PC-9 (cell line): Measurements from ENCODE around the gene ADCK2. TPM values are rescaled to one million over a fixed set of nuclear protein-coding genes. Genes with fewer than 3 reads are reported as not detected.
"Not testable (repeated sequence)": the region's sequence is repeated elsewhere in the genome, so short reads cannot be mapped to it uniquely, and the experiment has no call there.

Experiments
- BruUV-seq: library from RNA; stranded (reverse); fragments of 400-500 nt; replicated peaks from 2 replicates; lab custom pipeline; 2021; lab: Mats Ljungman, UMichigan
- CTCF ChIA-PET: fragments of 300-600 bp; sonication (Branson Sonifier 250); formaldehyde crosslinking; loops from one replicate; lab custom pipeline; 2022; ENCODE audit warnings: antibody characterized with exemption; lab: Charles Lee
- POLR2A ChIA-PET: fragments of 300-600 bp; sonication (Branson Sonifier 250); formaldehyde crosslinking; loops from one replicate; lab custom pipeline; 2022; ENCODE audit warnings: antibody characterized with exemption; ENCODE audit not compliant: unreplicated experiment; lab: Charles Lee
- DNase-seq, 2 experiments: peaks; one replicate each; pipeline versions ENCODE4 v3.0.0 to v3.0.0-alpha.2; 2015 to 2022; ENCODE audit warnings: mixed read lengths in 1 of 2
- H2AFZ ChIP-seq: fragments of 200-600 bp; sonication (generic); 2 replicates; pipeline ENCODE4 v1.8.1; 2017; ENCODE audit warnings: antibody characterized with exemption
- H3F3A ChIP-seq: fragments of 200-600 bp; sonication (generic); 2 replicates; pipeline ENCODE4 v1.8.1; 2017; ENCODE audit warnings: antibody characterized with exemption, mild to moderate bottlenecking, low read depth; ENCODE audit not compliant: insufficient read depth
- H3K27ac ChIP-seq: fragments of 200-600 bp; sonication (generic); 2 replicates; pipeline ENCODE4 v1.6.1; 2016; ENCODE audit warnings: mixed run types
- H3K27me3 ChIP-seq: fragments of 200-600 bp; sonication (generic); 2 replicates; pipeline ENCODE4 v1.6.1; 2016; ENCODE audit warnings: low read depth, mixed run types; ENCODE audit not compliant: insufficient read depth
- H3K36me3 ChIP-seq: fragments of 200-600 bp; sonication (generic); 2 replicates; pipeline ENCODE4 v1.6.1; 2016; ENCODE audit warnings: low read depth, mixed run types
- H3K4me1 ChIP-seq: fragments of 200-600 bp; sonication (generic); replicated peaks from 2 replicates; pipeline ENCODE4 v1.6.1; 2016; ENCODE audit warnings: mixed run types; ENCODE audit not compliant: insufficient read depth
- H3K4me2 ChIP-seq: fragments of 200-600 bp; sonication (generic); 2 replicates; pipeline ENCODE4 v1.6.1; 2017; ENCODE audit warnings: mixed run types
- H3K4me3 ChIP-seq: fragments of 200-600 bp; sonication (generic); 2 replicates; pipeline ENCODE4 v1.6.1; 2016; ENCODE audit warnings: mixed run types
- H3K79me2 ChIP-seq: fragments of 200-600 bp; sonication (generic); 2 replicates; pipeline ENCODE4 v1.6.1; 2017; ENCODE audit warnings: low read depth, mixed run types
- H3K9me2 ChIP-seq: fragments of 200-600 bp; sonication (generic); 2 replicates; pipeline ENCODE4 v1.8.1; 2017; ENCODE audit warnings: mild to moderate bottlenecking; ENCODE audit not compliant: insufficient read depth
- H3K9me3 ChIP-seq: fragments of 200-600 bp; sonication (generic); 2 replicates; pipeline ENCODE4 v1.8.1; 2016; ENCODE audit warnings: low read depth; ENCODE audit not compliant: insufficient read depth
- H4K20me1 ChIP-seq: fragments of 200-600 bp; sonication (generic); 2 replicates; pipeline ENCODE4 v1.8.1; 2017; ENCODE audit not compliant: insufficient read depth
- CTCF ChIP-seq: fragments of 200-600 bp; sonication (generic); conservative IDR thresholded peaks from 2 replicates; pipeline ENCODE4 v1.6.1; 2017; ENCODE audit warnings: mixed run types, antibody characterized with exemption, mild to moderate bottlenecking, moderate library complexity
- EZH2 ChIP-seq: fragments of 200-600 bp; sonication (generic); IDR thresholded peaks from 2 replicates; pipeline ENCODE4 v1.8.0; 2017; ENCODE audit warnings: antibody characterized with exemption, low read depth
- intact Hi-C: fragments of 100-400 bp; cut with micrococcal nuclease; formaldehyde crosslinking; loops from one replicate; pipeline ENCODE4 v1.10.0; 2022; ENCODE audit not compliant: unreplicated experiment
- total RNA-seq: library from RNA; stranded (reverse); gene quantifications from 2 replicates; pipeline ENCODE4 v1.2.3, GENCODE V29; 2021

The ADCK2 gene
- total RNA-seq, 1 experiment from 2014 or later = 35.3 TPM

GRCh38 chr7:140661124-140661523, 11.6 kb upstream of the ADCK2 start:
- Histone ChIP-seq H3K36me3 (no peaks in the 10 kb centered on the region), H3F3A (peaks cover 4% of the 10 kb centered on the region; the same call in 1 of the 2 replicates), H2AFZ (no peak overlapping the region), H3K9me2 (no peaks in the 10 kb centered on the region), H3K79me2 (no peaks in the 10 kb centered on the region), H4K20me1 (no peaks in the 10 kb centered on the region), H3K9me3 (no peaks in the 10 kb centered on the region), H3K4me1 (peaks cover 11% of the 10 kb centered on the region), H3K4me2 (no peak overlapping the region), H3K27me3 (no peaks in the 10 kb centered on the region), H3K4me3 (no peak overlapping the region), H3K27ac (no peak overlapping the region)
- ChIA-PET CTCF (interaction anchor here (0.6 to 1.1 kb wide), 2 partner anchors 143 to 989 kb away, joined by 3 read pairs; no protein-coding TSS in a partner anchor), POLR2A (no interaction called here)
- no peak for TF ChIP-seq CTCF
- no peak for TF ChIP-seq EZH2
- no peak for DNase-seq
- BruUV-seq = no TSS peak
- intact Hi-C loops = no loop called here

- H3K36me3 ChIP-seq, BruUV-seq, H3K9me2 ChIP-seq, H3K4me3 ChIP-seq, H2AFZ ChIP-seq, H3K27ac ChIP-seq, H3K79me2 ChIP-seq, intact Hi-C loops, H4K20me1 ChIP-seq, H3K9me3 ChIP-seq, POLR2A ChIA-PET, DNase-seq, H3F3A ChIP-seq, H3K4me2 ChIP-seq, CTCF ChIA-PET, H3K27me3 ChIP-seq: not testable (repeated sequence)
- H3K4me1 ChIP-seq = peaks cover 13% of the 10 kb centered on the region
These were observed 9.8 kb upstream of the ADCK2 start for GRCh38 chr7:140662938-140663337.

- CTCF ChIA-PET = no interaction called here
- TF ChIP-seq EZH2 (no peak), CTCF (no peak)
These were observed 5.3 kb upstream of the ADCK2 start for GRCh38 chr7:140667476-140667875.

GRCh38 chr7:140668641-140669040, 4.1 kb upstream of the ADCK2 start:
- no TSS peak for BruUV-seq
- Histone ChIP-seq H4K20me1 (no peaks in the 10 kb centered on the region), H3K79me2 (no peaks in the 10 kb centered on the region), H3K4me2 (no peak overlapping the region), H3K9me2 (no peaks in the 10 kb centered on the region), H3K4me3 (no peak overlapping the region), H3K36me3 (no peaks in the 10 kb centered on the region), H3K27ac (no peak overlapping the region), H3K9me3 (no peaks in the 10 kb centered on the region), H2AFZ (no peak overlapping the region), H3K4me1 (peaks cover 26% of the 10 kb centered on the region), H3F3A (peaks cover 4% of the 10 kb centered on the region; the same call in 1 of the 2 replicates), H3K27me3 (no peaks in the 10 kb centered on the region)
- POLR2A ChIA-PET = interaction anchor here (0.6 kb wide), 1 partner anchor 212 kb away, joined by 16 read pairs; no protein-coding TSS in a partner anchor
- DNase-seq = peak in 1 of 2 experiments; percentile 17
- intact Hi-C loops = no loop called here
- CTCF ChIA-PET = interaction anchor here (0.6 kb wide), 1 partner anchor 256 kb away, joined by 3 read pairs; no protein-coding TSS in a partner anchor
- TF ChIP-seq CTCF = no peak
- no peak for TF ChIP-seq EZH2

More at GRCh38 chr7:140667476-140667875, 5.3 kb upstream of the ADCK2 start:
- no peaks in the 10 kb centered on the region for H4K20me1 ChIP-seq
- H3K27ac ChIP-seq = no peak overlapping the region
- no peaks in the 10 kb centered on the region for H3K27me3 ChIP-seq
- peaks cover 4% of the 10 kb centered on the region; the same call in 1 of the 2 replicates for H3F3A ChIP-seq
- POLR2A ChIA-PET = no interaction called here
- peak overlapping the region; percentile 9 for H3K4me2 ChIP-seq
- no peak overlapping the region for H3K4me3 ChIP-seq
- no peaks in the 10 kb centered on the region for H3K9me2 ChIP-seq
- H3K79me2 ChIP-seq = no peaks in the 10 kb centered on the region
- BruUV-seq = no TSS peak
- H3K36me3 ChIP-seq = no peaks in the 10 kb centered on the region
- intact Hi-C loops = no loop called here
- no peaks in the 10 kb centered on the region for H3K9me3 ChIP-seq
- peak in 1 of 2 experiments; percentile 84 for DNase-seq
- no peak overlapping the region for H2AFZ ChIP-seq
- H3K4me1 ChIP-seq = peaks cover 24% of the 10 kb centered on the region
